IPS-15b (cell line): ENCODE results near the gene GZMA.

Source experiments
- H3K27me3 ChIP-seq: one replicate; pipeline ENCODE4 v1.6.1; 2013; ENCODE audit warnings: low read length; ENCODE audit not compliant: control insufficient read depth, insufficient read depth
- H3K36me3 ChIP-seq: one replicate; pipeline ENCODE4 v1.6.1; 2013; ENCODE audit warnings: low read length; ENCODE audit not compliant: control insufficient read depth, insufficient read depth
- H3K4me1 ChIP-seq: one replicate; pipeline ENCODE4 v1.6.1; 2013; ENCODE audit warnings: mild to moderate bottlenecking, low read length; ENCODE audit not compliant: control insufficient read depth, insufficient read depth
- H3K4me3 ChIP-seq: one replicate; pipeline ENCODE4 v1.5.1; 2013; ENCODE audit warnings: low read depth, low read length
- H3K9ac ChIP-seq: one replicate; pipeline ENCODE4 v1.6.1; 2013; ENCODE audit warnings: low read depth, mild to moderate bottlenecking, low read length
- H3K9me3 ChIP-seq: one replicate; pipeline ENCODE4 v1.6.1; 2013; ENCODE audit warnings: mild to moderate bottlenecking, low read length; ENCODE audit not compliant: control insufficient read depth, insufficient read depth

The GZMA gene

DNA sequence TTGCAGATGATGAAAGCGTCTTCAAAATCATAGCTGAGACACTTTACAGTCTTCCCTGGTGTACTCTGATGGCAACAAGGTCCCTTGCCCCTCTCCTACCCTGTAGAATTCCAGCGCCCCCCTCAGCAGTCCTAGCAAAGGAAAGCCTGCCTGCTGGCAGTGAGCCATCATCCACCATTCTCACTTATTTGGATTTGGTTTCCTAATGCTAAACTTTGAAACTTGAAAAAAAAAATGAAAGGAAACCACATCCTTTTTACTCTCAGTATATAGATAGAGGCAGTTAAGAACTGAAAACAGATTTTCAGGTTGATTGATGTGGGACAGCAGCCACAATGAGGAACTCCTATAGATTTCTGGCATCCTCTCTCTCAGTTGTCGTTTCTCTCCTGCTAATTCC lies at the start of gene GZMA:
Gene GZMA (plus strand): TSS at position 299 of the 400 bp plus-strand sequence. CDS start 37 bp downstream, at position 336.
- H3K27me3 ChIP-seq, result no peaks in the 10 kb centered on the region
- H3K9ac ChIP-seq, result no peak within 1 kb of the TSS
- no peaks in the 10 kb centered on the region for H3K36me3 ChIP-seq
- no peak within 1 kb of the TSS for H3K4me3 ChIP-seq
- no peaks in the 10 kb centered on the region for H3K9me3 ChIP-seq
- no peaks in the 10 kb centered on the region for H3K4me1 ChIP-seq

DNA sequence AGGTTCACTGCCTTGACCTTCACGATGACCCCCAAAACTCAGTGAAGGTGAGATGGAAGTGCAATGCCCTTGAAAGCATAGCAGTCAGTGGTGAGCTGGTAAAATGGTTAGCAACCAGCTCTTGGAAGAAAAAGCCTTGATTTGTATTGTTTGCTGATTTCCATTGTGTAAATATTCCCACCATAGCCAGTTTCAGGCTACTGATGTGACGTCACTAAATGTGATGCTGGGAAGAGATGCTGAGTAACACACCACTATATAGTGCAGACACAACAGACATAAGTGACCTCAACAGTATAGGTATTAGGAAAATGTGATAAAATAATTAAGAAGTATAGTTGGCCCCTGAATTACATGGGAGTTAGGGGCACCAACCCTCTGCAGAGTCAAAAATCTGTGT lies 47.3 kb upstream of the GZMA start:
- Histone ChIP-seq H3K27me3 (no peaks in the 10 kb centered on the region), H3K9ac (no peak overlapping the region), H3K4me1 (no peaks in the 10 kb centered on the region), H3K4me3 (no peak overlapping the region), H3K36me3 (no peaks in the 10 kb centered on the region), H3K9me3 (no peaks in the 10 kb centered on the region)

DNA sequence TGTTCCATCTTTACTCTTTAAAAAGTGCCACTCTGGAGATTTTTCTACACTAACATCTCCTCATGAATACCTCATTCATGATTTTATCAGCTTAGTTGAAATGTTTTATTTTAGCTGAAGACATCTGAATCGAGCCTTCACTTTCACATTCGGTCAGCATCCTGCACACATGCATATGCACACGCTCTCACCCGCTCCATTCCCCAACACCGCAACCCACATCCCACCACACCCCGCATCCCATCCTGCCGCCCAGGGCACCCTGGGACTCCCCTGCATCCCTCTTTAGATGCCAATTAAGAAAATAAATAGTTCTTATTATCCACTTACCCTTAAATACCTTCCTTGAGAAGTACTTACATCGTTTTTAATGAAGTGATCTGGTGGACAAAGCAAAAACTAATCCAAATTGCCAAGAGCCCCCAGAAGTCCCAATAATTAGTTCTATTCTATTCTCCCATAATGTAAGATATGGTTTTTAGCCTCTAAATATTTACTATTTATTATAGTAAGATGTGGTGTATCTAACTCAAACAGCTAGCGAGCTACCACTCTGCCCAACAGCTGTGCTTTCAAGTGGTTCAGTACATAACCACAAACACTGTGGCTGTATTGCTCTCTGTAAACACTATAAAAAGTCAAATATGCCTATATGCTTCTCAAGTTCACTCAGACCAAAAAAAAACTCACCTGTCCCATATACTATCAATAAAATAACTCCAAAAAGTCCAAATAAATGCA lies 40.2 kb upstream of the GZMA start:
- no peaks in the 10 kb centered on the region for H3K4me1 ChIP-seq
- no peak overlapping the region for H3K4me3 ChIP-seq
- no peak overlapping the region for H3K9ac ChIP-seq
- H3K36me3 ChIP-seq, result no peaks in the 10 kb centered on the region
- H3K9me3 ChIP-seq, result no peaks in the 10 kb centered on the region
- no peaks in the 10 kb centered on the region for H3K27me3 ChIP-seq

DNA sequence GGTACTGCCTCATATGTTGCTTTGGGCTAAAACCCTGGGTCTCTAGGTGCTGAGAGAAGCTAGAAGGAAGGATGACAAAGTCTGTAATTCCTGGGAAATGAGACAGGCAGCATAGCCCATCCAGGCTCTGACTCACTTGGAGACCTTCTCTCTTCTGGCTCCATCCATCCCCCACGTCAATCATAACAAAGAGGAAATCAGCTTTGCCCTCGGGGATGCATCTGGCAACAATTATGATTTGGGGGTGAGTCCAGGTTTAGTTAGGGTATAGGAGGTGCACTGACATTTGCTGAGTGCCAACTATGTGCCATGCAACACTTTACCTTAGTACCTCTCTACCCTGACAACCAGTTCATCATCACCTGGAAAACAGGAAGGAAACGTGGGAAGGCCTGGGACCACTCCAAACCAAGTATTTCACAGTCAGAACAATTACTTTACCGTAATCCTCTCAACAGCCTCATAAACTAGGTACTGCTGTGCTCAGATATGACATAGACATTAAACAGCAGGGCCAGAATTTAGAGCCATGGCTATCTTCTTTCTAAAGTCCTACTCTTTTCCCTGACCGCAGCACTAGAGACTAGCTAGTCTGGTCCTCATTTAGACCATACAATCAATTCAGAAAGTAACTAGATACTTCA lies 39.1 kb upstream of the GZMA start:
- Histone ChIP-seq H3K9me3 (no peaks in the 10 kb centered on the region), H3K27me3 (no peaks in the 10 kb centered on the region), H3K9ac (no peak overlapping the region), H3K4me1 (no peaks in the 10 kb centered on the region), H3K4me3 (no peak overlapping the region), H3K36me3 (no peaks in the 10 kb centered on the region)

DNA sequence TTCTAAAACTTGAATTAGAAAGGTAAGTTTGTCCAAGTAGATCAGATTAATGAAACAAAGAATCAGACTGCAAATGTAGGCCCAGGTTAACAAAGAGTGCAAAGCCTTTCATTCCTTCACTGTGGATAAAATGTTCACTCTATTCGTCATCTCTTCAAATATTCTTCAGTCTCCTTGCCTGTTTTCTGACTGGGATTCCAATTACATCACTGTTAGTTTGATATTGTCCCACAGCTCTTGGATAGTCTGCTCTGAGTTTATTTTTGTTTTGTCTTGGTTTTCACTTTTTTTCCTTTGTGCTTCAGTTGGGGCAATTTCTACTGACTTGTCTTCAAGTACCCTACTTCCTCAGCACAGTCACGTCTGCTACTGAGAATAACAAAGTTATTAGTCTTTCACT lies 38.5 kb upstream of the GZMA start:
- Histone ChIP-seq H3K4me1 (no peaks in the 10 kb centered on the region), H3K27me3 (no peaks in the 10 kb centered on the region), H3K36me3 (no peaks in the 10 kb centered on the region), H3K4me3 (no peak overlapping the region), H3K9ac (no peak overlapping the region), H3K9me3 (no peaks in the 10 kb centered on the region)

DNA sequence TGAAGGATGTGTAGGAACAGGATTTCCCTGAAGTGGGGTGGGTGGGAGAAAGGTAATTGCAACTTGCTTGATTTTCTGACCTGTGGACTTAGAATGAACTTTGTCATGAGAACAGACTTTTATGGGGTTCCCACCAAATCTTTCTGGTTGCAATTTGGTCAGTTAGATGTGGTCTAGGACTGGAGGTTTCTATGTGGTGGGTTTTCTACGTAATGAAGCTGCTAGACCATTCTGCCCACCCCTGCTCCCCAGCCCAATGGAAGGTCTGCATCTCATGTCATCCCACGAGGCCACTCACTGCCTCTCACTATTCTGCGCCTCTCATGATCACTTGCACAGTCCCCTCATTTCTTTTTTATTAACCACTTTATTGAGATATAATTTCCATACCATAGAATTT lies 37.9 kb upstream of the GZMA start:
- no peaks in the 10 kb centered on the region for H3K4me1 ChIP-seq
- H3K9me3 ChIP-seq, result no peaks in the 10 kb centered on the region
- no peaks in the 10 kb centered on the region for H3K27me3 ChIP-seq
- H3K36me3 ChIP-seq, result no peaks in the 10 kb centered on the region
- H3K4me3 ChIP-seq, result no peak overlapping the region
- H3K9ac ChIP-seq, result no peak overlapping the region

DNA sequence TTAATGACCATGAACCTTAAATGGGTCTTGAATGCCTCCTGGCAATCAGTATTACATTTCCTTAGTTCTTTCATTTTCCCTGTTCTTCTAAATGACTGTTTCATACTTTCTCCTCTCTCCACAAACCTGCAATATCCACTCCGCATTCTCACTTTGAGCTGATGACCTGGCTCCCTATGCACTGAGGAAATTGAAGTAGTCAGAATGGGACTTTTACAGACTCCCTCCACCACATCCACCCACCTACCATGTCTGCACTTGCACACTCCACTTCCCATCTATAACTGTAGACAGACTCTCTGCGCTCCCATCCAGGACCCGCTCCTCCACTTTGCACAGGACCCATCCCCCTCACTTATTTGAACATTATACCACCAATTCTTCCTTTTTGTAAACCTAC lies 36.2 kb upstream of the GZMA start:
- no peaks in the 10 kb centered on the region for H3K9me3 ChIP-seq
- no peaks in the 10 kb centered on the region for H3K27me3 ChIP-seq
- H3K9ac ChIP-seq, result no peak overlapping the region
- no peaks in the 10 kb centered on the region for H3K36me3 ChIP-seq
- H3K4me3 ChIP-seq, result no peak overlapping the region
- no peaks in the 10 kb centered on the region for H3K4me1 ChIP-seq

DNA sequence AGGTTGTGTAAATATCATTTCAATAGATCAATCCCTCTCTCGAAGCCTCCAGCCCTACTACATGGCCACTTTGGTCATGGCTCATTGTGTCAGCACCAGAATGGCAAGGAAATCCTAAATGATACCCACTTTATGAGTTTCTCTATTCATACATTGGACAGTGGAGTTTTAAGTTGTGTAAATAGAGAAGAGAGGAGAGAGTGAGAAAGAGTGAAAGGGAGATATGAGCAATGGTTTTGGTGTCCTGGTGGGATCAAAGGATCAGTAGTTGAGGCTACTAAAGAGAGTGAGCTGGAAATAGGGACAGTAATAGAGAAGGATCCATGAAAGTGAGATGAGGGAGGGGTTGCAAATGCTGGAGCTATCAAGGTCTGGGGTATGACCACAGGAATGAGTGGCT lies 31.5 kb upstream of the GZMA start:
- Histone ChIP-seq H3K4me1 (no peaks in the 10 kb centered on the region), H3K27me3 (no peaks in the 10 kb centered on the region)

DNA sequence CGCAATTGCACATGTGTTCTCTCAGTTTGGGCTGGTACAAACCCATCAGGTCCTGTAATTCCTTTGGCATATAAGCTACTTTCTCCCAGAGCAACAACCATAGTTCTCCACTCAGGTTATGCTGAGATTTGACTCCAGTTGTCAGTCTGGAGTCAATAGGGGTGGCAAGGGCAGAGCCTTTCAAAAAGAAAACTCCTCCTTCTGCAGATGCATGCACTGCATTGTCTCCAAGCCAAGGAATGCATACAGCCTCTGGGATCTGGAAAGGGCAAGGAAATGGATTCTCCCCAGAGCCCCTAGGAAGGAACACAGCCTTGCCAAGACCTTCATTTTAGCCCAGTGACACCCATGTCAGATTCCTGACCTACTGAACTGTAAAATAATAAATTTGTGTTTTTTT lies 31.0 kb upstream of the GZMA start:
- H3K9me3 ChIP-seq, result no peaks in the 10 kb centered on the region
- H3K4me1 ChIP-seq, result no peaks in the 10 kb centered on the region
- H3K27me3 ChIP-seq, result no peaks in the 10 kb centered on the region
- H3K4me3 ChIP-seq, result no peak overlapping the region
- no peak overlapping the region for H3K9ac ChIP-seq
- no peaks in the 10 kb centered on the region for H3K36me3 ChIP-seq

More for the DNA sequence above, 31.5 kb upstream of the GZMA start:
- H3K4me3 ChIP-seq, result no peak overlapping the region
- no peak overlapping the region for H3K9ac ChIP-seq
- H3K36me3 ChIP-seq, result no peaks in the 10 kb centered on the region
- H3K9me3 ChIP-seq, result no peaks in the 10 kb centered on the region

DNA sequence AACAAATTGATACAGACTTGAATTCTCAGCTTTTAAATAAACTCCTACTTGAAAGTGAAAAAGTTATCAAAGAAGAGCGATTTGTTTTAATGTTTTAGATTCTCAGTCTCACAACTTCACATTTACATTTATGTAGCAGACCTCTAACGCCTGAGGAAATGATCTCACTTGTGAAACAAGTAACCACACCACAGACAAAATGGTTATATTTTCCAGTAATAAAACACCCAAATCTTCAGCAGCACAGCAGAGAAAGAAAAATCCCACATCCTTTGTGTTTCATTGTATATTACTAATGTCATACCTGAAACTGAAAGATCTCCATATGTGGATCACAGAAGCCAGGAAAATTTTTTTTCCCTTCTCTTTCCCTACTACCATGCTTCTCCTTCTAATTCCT lies 29.8 kb upstream of the GZMA start:
- Histone ChIP-seq H3K27me3 (no peaks in the 10 kb centered on the region), H3K36me3 (no peaks in the 10 kb centered on the region), H3K4me1 (no peaks in the 10 kb centered on the region), H3K9me3 (no peaks in the 10 kb centered on the region), H3K9ac (no peak overlapping the region), H3K4me3 (no peak overlapping the region)

DNA sequence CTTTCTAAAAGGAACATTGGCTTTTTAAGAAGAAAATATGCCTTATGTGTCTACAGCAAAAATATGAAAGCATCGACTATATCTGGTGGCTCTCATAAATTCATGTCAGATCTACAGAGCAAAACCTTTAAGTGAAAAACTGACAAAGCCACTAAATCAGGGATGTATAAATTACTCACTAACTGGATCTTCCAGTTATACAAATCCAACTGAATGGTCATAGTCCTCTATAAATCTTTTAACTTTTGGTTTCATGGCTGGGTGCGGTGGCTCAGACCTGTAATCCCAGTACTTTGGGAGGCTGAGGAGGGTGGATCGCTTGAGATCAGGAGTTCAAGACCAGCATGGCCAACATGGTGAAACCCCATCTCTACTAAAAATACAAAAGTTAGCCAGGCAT lies 29.2 kb upstream of the GZMA start:
- Histone ChIP-seq H3K9ac (no peak overlapping the region), H3K9me3 (no peaks in the 10 kb centered on the region), H3K4me3 (no peak overlapping the region)

DNA sequence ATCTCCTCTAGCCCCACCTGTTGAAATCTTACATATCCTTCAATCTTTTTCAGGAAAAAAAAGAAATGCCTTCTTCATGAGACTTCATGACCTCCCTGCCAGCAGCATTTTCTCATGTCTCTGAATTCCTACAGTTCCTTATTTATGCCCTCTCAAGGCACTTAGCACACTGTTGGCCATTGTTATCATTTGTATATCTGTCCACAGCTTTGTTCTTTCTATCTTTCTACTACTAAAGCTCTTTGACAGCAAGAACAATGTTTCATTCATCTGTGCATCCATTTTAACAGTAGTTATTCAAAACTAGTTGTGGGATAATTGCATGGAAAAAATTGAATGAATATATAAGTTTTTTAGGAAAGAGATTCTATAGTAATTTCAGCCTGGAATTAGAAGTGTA lies 20.9 kb upstream of the GZMA start:
- H3K27me3 ChIP-seq, result no peaks in the 10 kb centered on the region
- no peak overlapping the region for H3K4me3 ChIP-seq
- no peak overlapping the region for H3K9ac ChIP-seq
- no peaks in the 10 kb centered on the region for H3K36me3 ChIP-seq
- peaks cover 3% of the 10 kb centered on the region for H3K9me3 ChIP-seq
- H3K4me1 ChIP-seq, result no peaks in the 10 kb centered on the region

More for the DNA sequence above, 29.2 kb upstream of the GZMA start:
- Histone ChIP-seq H3K36me3 (no peaks in the 10 kb centered on the region), H3K27me3 (no peaks in the 10 kb centered on the region), H3K4me1 (no peaks in the 10 kb centered on the region)
